Measurements from ENCODE around the gene GALE. TPM values are rescaled to one million over a fixed set of nuclear protein-coding genes. Genes with fewer than 3 reads are reported as not detected.
"Not testable (repeated sequence)": the region's sequence is repeated elsewhere in the genome, so short reads cannot be mapped to it uniquely, and the experiment has no call there.

GALE gene
- total RNA-seq, 1 donor from 2014 or later, result 66.3 TPM

- Mint-ChIP-seq H3K36me3 (ENCODE audit: low read depth) (peaks cover 24% of the 10 kb centered on the region), H3K4me1 (peaks cover 21% of the 10 kb centered on the region)
- intact Hi-C loops (cut with micrococcal nuclease); H3K4me3 Mint-ChIP-seq; H3K9me3 Mint-ChIP-seq; DNase-seq; H3K27me3 Mint-ChIP-seq; H3K27ac Mint-ChIP-seq: not testable (repeated sequence)
Measured at GRCh38 chr1:23802809-23803342, 2.3 kb upstream of the GALE start.

GRCh38 chr1:23801876-23802275, 1.3 kb upstream of the GALE start:
- Mint-ChIP-seq H3K4me3 (peak overlapping the region; percentile 54), H3K27me3 (no peaks in the 10 kb centered on the region), H3K9me3 (no peaks in the 10 kb centered on the region), H3K4me1 (peaks cover 19% of the 10 kb centered on the region), H3K27ac (peak overlapping the region; percentile 29), H3K36me3 (ENCODE audit: low read depth) (peaks cover 30% of the 10 kb centered on the region)
- intact Hi-C loops (cut with micrococcal nuclease), result no loop called here
- DNase-seq, result no peak

- peak overlapping the region; percentile 70 for H3K27ac Mint-ChIP-seq
- DNase-seq, result no peak
- peak overlapping the region; percentile 92 for H3K4me3 Mint-ChIP-seq
- peaks cover 34% of the 10 kb centered on the region for H3K36me3 Mint-ChIP-seq (ENCODE audit: low read depth)
- intact Hi-C loops (cut with micrococcal nuclease), result no loop called here
- peaks cover 19% of the 10 kb centered on the region for H3K4me1 Mint-ChIP-seq
- H3K27me3 Mint-ChIP-seq, result no peaks in the 10 kb centered on the region
- no peaks in the 10 kb centered on the region for H3K9me3 Mint-ChIP-seq
Measured at GRCh38 chr1:23801338-23801748, 789 bp upstream of the GALE start.

- peak overlapping the region; percentile 75 for H3K27ac Mint-ChIP-seq
- intact Hi-C loops (cut with micrococcal nuclease), result loop anchor here (1.0 kb wide), 2 partner anchors 8 to 21 kb away; partner anchors contain the start of genes LYPLA2 and PITHD1
Measured at GRCh38 chr1:23799570-23800399, 769 bp downstream of the GALE start.

GRCh38 chr1:23799255-23799569, 1.3 kb downstream of the GALE start:
- no peak for DNase-seq
- intact Hi-C loops (cut with micrococcal nuclease), result no loop called here
- peaks cover 33% of the 10 kb centered on the region for H3K36me3 Mint-ChIP-seq (ENCODE audit: low read depth)
- no peaks in the 10 kb centered on the region for H3K27me3 Mint-ChIP-seq
- peak overlapping the region; percentile 92 for H3K4me3 Mint-ChIP-seq
- H3K9me3 Mint-ChIP-seq, result no peaks in the 10 kb centered on the region
- peak overlapping the region; percentile 75 for H3K27ac Mint-ChIP-seq
- H3K4me1 Mint-ChIP-seq, result peaks cover 16% of the 10 kb centered on the region

More at GRCh38 chr1:23799570-23800399, 769 bp downstream of the GALE start:
- DNase-seq, result peak; percentile 77
- Mint-ChIP-seq H3K27me3 (no peaks in the 10 kb centered on the region), H3K4me1 (peaks cover 16% of the 10 kb centered on the region), H3K36me3 (ENCODE audit: low read depth) (peaks cover 33% of the 10 kb centered on the region), H3K9me3 (no peaks in the 10 kb centered on the region), H3K4me3 (peak overlapping the region; percentile 92)

GRCh38 chr1:23798662-23799142, 1.9 kb downstream of the GALE start:
- Mint-ChIP-seq H3K27ac (no peak overlapping the region), H3K27me3 (no peaks in the 10 kb centered on the region), H3K36me3 (ENCODE audit: low read depth) (peaks cover 30% of the 10 kb centered on the region), H3K9me3 (no peaks in the 10 kb centered on the region), H3K4me1 (peaks cover 16% of the 10 kb centered on the region), H3K4me3 (peak overlapping the region; percentile 92)
- DNase-seq, result peak; percentile 71
- intact Hi-C loops (cut with micrococcal nuclease), result no loop called here

- H3K36me3 Mint-ChIP-seq (ENCODE audit: low read depth), result peaks cover 33% of the 10 kb centered on the region
Measured at GRCh38 chr1:23797478-23798448, 2.8 kb downstream of the GALE start.

GRCh38 chr1:23796466-23797271, 3.9 kb downstream of the GALE start:
- Mint-ChIP-seq H3K27me3 (no peaks in the 10 kb centered on the region), H3K36me3 (ENCODE audit: low read depth) (peaks cover 35% of the 10 kb centered on the region), H3K9me3 (no peaks in the 10 kb centered on the region), H3K4me3 (no peak overlapping the region), H3K27ac (no peak overlapping the region), H3K4me1 (peaks cover 20% of the 10 kb centered on the region)
- no peak for DNase-seq
- intact Hi-C loops (cut with micrococcal nuclease), result no loop called here

More at GRCh38 chr1:23797478-23798448, 2.8 kb downstream of the GALE start:
- Mint-ChIP-seq H3K4me3 (no peak overlapping the region), H3K27me3 (no peaks in the 10 kb centered on the region), H3K4me1 (peaks cover 18% of the 10 kb centered on the region), H3K9me3 (no peaks in the 10 kb centered on the region), H3K27ac (no peak overlapping the region)
- no peak for DNase-seq
- intact Hi-C loops (cut with micrococcal nuclease), result no loop called here

- no peak for DNase-seq
- peaks cover 41% of the 10 kb centered on the region for H3K36me3 Mint-ChIP-seq (ENCODE audit: low read depth)
- no peak overlapping the region for H3K27ac Mint-ChIP-seq
- peaks cover 22% of the 10 kb centered on the region for H3K4me1 Mint-ChIP-seq
- no peak overlapping the region for H3K4me3 Mint-ChIP-seq
- H3K27me3 Mint-ChIP-seq, result no peaks in the 10 kb centered on the region
- intact Hi-C loops (cut with micrococcal nuclease), result no loop called here
- no peaks in the 10 kb centered on the region for H3K9me3 Mint-ChIP-seq
Measured at GRCh38 chr1:23795676-23796465, 4.7 kb downstream of the GALE start.

GRCh38 chr1:23794732-23795182, 5.8 kb downstream of the GALE start:
- H3K27ac Mint-ChIP-seq; H3K27me3 Mint-ChIP-seq; intact Hi-C loops (cut with micrococcal nuclease); DNase-seq; H3K9me3 Mint-ChIP-seq; H3K4me3 Mint-ChIP-seq: not testable (repeated sequence)
- H3K4me1 Mint-ChIP-seq, result peaks cover 29% of the 10 kb centered on the region
- peaks cover 41% of the 10 kb centered on the region for H3K36me3 Mint-ChIP-seq (ENCODE audit: low read depth)

GRCh38 chr1:23793861-23794731, 6.5 kb downstream of the GALE start:
- Mint-ChIP-seq H3K4me1 (peaks cover 28% of the 10 kb centered on the region), H3K27me3 (no peaks in the 10 kb centered on the region), H3K4me3 (no peak overlapping the region), H3K27ac (no peak overlapping the region), H3K9me3 (no peaks in the 10 kb centered on the region), H3K36me3 (ENCODE audit: low read depth) (peaks cover 43% of the 10 kb centered on the region)
- DNase-seq, result no peak
- intact Hi-C loops (cut with micrococcal nuclease), result no loop called here

Data from activated CD4-positive, alpha-beta T cell treated with anti-CD3 and anti-CD28 coated beads, Interleukin-2, amount 10 ng/mL, durations not matched to agents 24 days and 14 days (primary cell).